Endothelial cell of umbilical vein (primary cell): Measurements from ENCODE around the gene KDSR.

Experiments
- CTCF ChIP-seq, 2 donors: IDR thresholded peaks; 1 replicate in 1 of 2; 2 replicates in 1 of 2; pipeline ENCODE4 v1.5.1; 2011; ENCODE audit warnings: low read length in 2 of 2, mild to moderate bottlenecking in 2 of 2, moderate library complexity in 2 of 2, control low read depth in 1 of 2, inconsistent platforms in 1 of 2, low read depth in 1 of 2; ENCODE audit not compliant: insufficient read depth in 1 of 2; ENCODE audit errors: extremely low read depth in 1 of 2
- MAX ChIP-seq: IDR thresholded peaks from 2 replicates; pipeline ENCODE4 v1.6.1; 2011; ENCODE audit not compliant: insufficient read depth, insufficient read length

- TF ChIP-seq MAX (no peak), CTCF (IDR thresholded peaks at IDR 0.05; ENCODE audit: extremely low read depth in 1 of 2, insufficient read depth in 1 of 2, low read depth in 1 of 2, low read length in 2 of 2) (no peak)
These were observed at the start of gene KDSR for GRCh38 chr18:63367053-63367953.
